HG03354 (cell line): ENCODE measurements around the gene ABCG2.

ENCODE experiments used
- ATAC-seq: cut with Tn5 transposase; IDR thresholded peaks from one replicate; pipeline ENCODE4 v1.9.1; 2021; ENCODE audit warnings: mild to moderate bottlenecking; ENCODE audit not compliant: unreplicated experiment, poor library complexity, severe bottlenecking

ABCG2 gene

DNA sequence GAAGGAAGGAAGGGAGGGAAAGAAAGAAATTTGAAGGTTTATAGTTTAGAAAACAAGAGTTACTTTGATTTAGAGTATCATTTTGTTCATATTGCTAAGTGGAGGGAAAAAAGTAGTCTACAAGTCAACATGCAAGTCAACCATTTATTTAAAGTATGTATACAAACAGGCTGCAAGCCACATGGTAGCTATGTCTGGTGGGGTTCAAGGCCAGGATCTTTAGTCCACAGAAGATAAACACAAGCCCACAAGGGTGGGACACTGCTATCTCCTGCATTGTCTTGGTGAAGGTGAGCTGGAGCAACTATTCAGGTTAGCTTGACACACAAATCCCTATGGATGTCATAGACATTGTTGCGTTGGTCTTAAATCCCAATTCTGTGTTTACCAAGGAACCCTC is 71.4 kb downstream of the ABCG2 start:
- no peak for ATAC-seq

DNA sequence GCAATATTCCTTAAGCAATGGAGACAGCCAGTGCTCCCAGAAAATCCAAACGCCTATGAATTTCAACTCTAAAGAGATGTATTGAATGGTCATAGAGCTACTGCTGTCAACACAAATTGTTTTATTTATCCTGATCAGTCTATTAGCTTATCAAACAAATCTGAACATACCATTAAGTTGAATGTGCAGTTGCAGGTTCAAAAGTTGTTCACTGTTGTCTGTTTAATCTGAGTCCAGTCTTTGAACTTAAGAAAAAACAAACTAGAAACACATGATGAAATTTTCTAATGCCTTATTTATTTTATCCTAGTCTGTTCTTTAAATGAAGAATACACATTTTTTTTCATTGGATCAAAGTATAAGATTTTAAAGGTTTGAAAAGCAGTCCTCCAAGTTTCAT is 77.8 kb downstream of the ABCG2 start:
- ATAC-seq: no peak

- no peak for ATAC-seq
These were observed 79.9 kb downstream of the ABCG2 start for GRCh38 chr4:88078579-88078978.

DNA sequence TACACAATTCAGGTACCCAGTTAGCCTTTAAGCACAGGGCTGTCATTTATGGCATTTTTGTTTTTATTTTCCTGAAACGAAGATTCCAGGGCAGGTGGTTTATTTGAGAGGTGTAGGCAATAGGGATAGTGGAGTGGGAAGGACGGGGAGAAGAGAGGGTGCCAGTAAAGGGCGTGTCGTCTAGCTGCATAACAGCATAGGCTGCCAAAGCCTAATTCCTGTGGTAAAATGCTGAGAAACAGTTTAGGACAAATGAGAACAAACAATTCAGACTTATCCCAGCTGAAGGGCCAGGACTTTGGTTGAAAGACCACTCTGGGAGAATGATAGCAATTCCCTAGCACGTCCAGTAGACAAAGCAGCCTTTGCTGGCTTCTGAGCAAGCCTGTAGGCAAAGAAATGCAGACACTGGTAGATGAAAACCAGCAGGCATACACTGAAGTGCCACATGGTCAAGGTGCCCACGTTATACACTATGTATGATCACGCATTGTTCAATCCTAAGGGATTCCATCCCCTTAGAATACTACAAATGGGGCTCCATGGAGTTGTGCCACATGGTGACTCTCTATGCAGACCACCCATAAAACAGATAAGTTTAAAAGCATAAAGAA is 80.4 kb downstream of the ABCG2 start:
- ATAC-seq: no peak

DNA sequence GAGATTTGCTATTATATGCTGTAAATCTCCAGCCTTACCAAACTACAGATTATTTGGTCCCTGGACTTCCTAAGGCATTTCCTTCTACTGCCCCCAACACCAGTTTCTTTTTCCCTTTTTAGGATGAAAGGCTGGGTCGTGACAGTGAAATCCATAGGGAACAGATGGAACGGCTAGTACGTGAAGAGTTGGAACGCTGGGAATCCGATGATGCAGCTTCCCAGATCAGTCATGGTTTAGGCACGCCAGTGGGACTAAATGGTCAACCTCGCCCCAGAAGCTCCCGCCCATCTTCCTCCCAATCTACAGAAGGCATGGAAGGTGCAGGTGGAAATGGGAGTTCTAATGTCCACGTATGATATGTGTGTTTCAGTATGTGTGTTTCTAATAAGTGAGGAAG is 83.1 kb downstream of the ABCG2 start:
- ATAC-seq: no peak

GRCh38 chr4:88070031-88070430 is 88.4 kb downstream of the ABCG2 start:
- ATAC-seq: no peak

DNA sequence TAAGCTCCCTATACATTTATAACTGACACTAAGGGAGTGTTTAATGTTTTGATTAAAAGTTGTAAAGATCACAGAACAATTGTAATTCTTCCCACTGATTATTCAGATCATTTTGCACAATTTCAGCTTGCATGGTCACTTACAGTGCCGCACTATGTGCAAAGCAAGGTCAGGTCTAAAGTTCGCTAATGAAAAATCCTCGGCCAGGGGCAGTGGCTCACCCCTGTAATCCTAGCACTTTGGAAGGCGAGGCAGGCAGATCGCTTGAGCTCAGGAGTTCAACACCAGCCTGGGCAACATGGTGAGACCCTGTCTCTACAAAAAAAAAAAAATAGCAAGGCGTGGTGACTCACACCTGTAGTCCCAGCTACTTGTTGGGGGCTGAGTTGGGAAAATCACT is 94.0 kb downstream of the ABCG2 start:
- ATAC-seq: no peak

GRCh38 chr4:88063634-88064296 is 94.7 kb downstream of the ABCG2 start:
- no peak for ATAC-seq

- no peak for ATAC-seq
These were observed 95.6 kb downstream of the ABCG2 start for GRCh38 chr4:88062843-88063242.

DNA sequence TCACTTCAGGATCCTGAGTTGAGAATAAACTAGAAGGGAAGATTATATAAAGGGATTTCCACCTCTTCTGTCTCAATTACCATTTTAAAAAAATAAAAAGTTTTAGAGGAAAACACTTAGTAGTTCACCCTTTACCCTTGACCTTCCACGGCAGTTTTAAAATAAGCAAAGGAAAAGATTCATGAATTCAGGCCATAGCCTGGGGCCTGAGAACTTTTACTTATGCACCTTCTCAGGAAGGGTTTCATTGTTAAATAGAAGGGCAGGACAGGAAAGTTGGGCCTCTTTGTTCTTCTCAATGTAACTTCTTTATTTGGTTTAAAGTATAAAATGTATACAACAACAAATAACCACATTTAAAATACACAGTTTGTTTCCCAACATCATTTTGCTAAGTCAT is 96.1 kb downstream of the ABCG2 start:
- no peak for ATAC-seq

DNA sequence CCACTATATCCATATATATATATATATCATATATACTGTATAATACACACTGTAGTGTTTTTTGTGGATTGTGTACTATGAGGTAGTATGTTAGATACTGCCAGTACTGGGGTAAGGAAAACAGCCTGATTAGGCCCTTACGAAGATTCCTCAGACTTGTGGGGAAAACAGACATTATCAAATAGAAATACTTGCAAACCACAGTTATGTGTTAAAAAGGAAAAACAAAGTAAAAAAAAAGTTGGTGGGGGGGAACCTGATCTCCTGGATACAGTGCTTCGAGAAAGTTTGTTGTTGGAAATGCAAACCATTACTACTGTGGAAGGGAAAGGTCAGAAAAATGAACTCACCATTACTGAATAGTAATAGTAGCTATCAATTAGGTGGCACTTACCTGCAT is 98.0 kb downstream of the ABCG2 start:
- no peak for ATAC-seq

DNA sequence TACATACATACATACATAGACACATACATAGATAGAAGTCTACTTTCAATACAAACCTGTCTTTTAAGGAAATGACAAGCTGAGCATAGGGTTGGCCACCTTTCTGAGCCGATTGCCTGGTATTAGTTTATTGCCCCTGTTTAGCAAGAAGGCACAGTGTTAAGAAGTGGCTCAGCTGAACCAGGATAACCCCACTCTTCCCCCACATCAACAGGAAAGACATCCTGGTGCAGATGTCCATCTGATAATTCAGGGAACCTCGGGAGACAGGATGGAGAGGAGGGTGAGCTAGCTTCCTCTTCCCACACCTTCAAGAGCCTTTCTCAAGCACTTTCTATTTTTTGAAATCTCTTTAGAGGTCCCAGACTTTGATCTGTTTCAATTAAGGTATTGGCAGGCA is 98.7 kb downstream of the ABCG2 start:
- no peak for ATAC-seq

DNA sequence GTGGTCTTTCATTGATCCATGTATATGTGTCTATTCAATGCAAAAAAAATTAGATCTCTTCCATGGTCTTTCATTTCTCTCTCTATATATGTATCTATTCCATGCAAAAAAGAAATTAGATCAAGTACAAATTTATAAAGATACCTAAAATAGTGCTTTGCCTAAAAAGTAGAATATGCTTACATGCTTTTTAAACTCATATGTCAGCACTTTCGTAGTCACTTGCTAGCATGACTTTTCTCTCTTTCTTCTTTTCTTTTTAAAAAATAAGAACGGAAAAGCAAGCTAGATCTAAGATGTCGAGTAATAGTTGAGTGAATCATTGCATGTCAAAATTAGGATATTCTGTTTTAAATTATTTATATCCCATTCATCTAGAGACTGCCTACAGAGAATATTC is 100.1 kb downstream of the ABCG2 start:
- ATAC-seq: no peak

DNA sequence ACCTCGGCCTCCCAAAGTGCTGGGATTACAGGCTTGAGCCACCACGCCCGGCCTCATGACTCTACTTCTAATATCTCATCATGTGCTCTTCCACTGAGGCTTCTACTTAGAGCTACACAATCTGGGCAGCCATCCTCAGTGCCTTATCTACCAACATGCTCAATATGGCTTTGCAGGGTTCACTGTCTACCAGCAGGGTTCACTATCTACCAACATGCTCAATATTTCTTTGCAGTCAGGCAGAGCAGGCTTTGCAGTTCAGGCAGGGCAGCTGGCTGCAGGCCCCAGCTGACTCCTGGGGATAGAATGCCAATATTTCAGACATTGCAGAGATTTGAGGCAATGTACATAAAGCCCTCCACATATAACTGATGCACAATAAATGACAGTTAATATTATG is 103.5 kb downstream of the ABCG2 start:
- no peak for ATAC-seq

GRCh38 chr4:88054229-88054628 is 104.2 kb downstream of the ABCG2 start:
- ATAC-seq: no peak

- ATAC-seq: no peak
These were observed 113.4 kb downstream of the ABCG2 start for GRCh38 chr4:88045021-88045420.

DNA sequence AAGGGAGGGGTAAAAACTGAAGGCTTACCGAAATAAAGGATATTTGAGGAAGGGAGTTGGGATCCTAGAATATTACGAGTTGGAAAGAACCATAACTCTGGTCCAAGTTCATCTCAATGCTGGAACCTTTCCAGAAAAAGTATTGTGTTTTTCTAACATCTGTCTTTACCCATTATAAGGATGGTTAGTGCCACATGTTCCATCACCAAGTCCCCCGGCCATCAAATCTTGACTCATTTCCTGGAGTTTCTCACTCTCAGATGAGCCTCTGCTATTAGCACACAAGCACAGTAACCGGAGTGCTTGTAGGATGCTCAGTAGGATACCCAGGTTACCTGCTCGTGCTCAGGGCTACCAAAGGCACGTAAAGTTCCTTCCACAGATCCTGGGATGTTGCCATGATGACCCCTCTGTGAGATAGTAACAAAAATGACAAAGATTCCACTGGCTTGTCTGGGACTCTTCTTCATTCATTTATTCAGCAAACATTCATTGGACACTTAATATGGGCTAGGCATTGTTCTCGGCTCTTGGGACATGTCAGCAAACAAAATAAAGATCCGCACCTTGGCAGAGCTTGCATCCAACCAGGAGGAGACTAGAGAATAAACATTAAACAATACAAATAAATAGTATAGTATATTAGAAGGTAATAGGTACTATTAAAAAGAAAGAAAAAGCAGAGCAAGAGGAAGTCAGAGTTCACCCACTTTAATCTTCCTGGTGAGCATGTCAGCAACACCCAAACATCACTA is 114.7 kb downstream of the ABCG2 start:
- no peak for ATAC-seq

- ATAC-seq: no peak
These were observed 115.4 kb downstream of the ABCG2 start for GRCh38 chr4:88043001-88043400.

GRCh38 chr4:88041626-88042025 is 116.8 kb downstream of the ABCG2 start:
- ATAC-seq: no peak

GRCh38 chr4:88040707-88041106 is 117.7 kb downstream of the ABCG2 start:
- ATAC-seq: no peak
